H1 (cell line): ENCODE measurements around the gene LUM.

Experiments
- EZH2 ChIP-seq: fragments of 200-600 bp; sonication (generic); IDR thresholded peaks from 2 replicates; pipeline ENCODE4 v1.7.1; 2012; ENCODE audit warnings: low read depth, mild to moderate bottlenecking, moderate library complexity, low read length, inconsistent platforms; ENCODE audit not compliant: severe bottlenecking
- GTF2F1 ChIP-seq: IDR thresholded peaks from 2 replicates; pipeline ENCODE4 v1.6.1; 2012; ENCODE audit warnings: low read depth, low read length, improper control_type of control experiment, borderline replicate concordance
- JUN ChIP-seq: IDR thresholded peaks from 2 replicates; pipeline ENCODE4 v1.6.1; 2011; ENCODE audit warnings: low read depth, mild to moderate bottlenecking, improper control_type of control experiment, low read length
- PHF8 ChIP-seq: fragments of 200-600 bp; sonication (generic); conservative IDR thresholded peaks from 2 replicates; pipeline ENCODE4 v1.7.1; 2012; ENCODE audit warnings: low read depth, mild to moderate bottlenecking, inconsistent platforms, low read length, moderate library complexity
- POLR2AphosphoS5 ChIP-seq: IDR thresholded peaks from 2 replicates; pipeline ENCODE4 v1.6.1; 2011; ENCODE audit warnings: low read depth, low read length
- RXRA ChIP-seq: IDR thresholded peaks from 2 replicates; pipeline ENCODE4 v1.6.1; 2011; ENCODE audit warnings: low read depth, mild to moderate bottlenecking, low read length, moderate library complexity; ENCODE audit not compliant: insufficient read depth
- TF ChIP-seq, protein P1 (sequence below): IDR thresholded peaks from 2 replicates; pipeline ENCODE4 v1.6.1; 2012; ENCODE audit warnings: inconsistent platforms
- TF ChIP-seq, protein P2 (sequence below): IDR thresholded peaks from 2 replicates; pipeline ENCODE4 v1.6.1; 2011; ENCODE audit warnings: low read depth, mild to moderate bottlenecking, low read length; ENCODE audit not compliant: insufficient read depth
- TF ChIP-seq, protein P3 (sequence below), 3 experiments: IDR thresholded peaks; 1 replicate in 2 of 3; 2 replicates in 1 of 3; pipeline versions ENCODE4 v1.5.1 to v1.6.1; 2011; ENCODE audit warnings: low read length in 3 of 3, mild to moderate bottlenecking in 3 of 3, inconsistent platforms in 2 of 3, low read depth in 1 of 3, moderate library complexity in 1 of 3; ENCODE audit not compliant: insufficient read depth in 1 of 3; ENCODE audit errors: control extremely low read depth in 1 of 3

DNA sequence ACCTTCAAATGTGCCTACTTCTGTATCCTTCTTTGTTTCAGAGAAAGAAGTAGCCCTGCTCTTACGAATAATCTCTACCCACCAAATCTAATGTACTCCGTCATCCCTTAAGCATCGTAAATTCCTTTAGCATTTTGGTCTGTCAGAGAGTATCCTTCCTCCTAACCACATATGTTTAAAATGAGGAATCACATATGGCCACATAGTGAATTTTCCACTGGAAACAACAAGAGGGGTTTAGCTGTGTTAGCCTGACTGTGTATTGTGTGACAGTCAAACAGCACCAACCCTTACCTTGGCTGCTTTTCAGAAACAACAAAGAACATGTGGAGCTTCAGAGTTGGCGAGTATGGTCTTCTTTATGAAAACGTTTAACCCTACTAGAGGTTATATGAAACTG lies 5.5 kb downstream of the LUM start:
- TF ChIP-seq RXRA (no peak), POLR2AphosphoS5 (no peak), PHF8 (no peak), GTF2F1 (no peak), EZH2 (no peak), JUN (no peak)
- TF ChIP-seq, protein P1, sequence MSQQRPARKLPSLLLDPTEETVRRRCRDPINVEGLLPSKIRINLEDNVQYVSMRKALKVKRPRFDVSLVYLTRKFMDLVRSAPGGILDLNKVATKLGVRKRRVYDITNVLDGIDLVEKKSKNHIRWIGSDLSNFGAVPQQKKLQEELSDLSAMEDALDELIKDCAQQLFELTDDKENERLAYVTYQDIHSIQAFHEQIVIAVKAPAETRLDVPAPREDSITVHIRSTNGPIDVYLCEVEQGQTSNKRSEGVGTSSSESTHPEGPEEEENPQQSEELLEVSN, result no peak
- TF ChIP-seq, protein P2, sequence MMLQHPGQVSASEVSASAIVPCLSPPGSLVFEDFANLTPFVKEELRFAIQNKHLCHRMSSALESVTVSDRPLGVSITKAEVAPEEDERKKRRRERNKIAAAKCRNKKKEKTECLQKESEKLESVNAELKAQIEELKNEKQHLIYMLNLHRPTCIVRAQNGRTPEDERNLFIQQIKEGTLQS, result no peak
- TF ChIP-seq, protein P3, sequence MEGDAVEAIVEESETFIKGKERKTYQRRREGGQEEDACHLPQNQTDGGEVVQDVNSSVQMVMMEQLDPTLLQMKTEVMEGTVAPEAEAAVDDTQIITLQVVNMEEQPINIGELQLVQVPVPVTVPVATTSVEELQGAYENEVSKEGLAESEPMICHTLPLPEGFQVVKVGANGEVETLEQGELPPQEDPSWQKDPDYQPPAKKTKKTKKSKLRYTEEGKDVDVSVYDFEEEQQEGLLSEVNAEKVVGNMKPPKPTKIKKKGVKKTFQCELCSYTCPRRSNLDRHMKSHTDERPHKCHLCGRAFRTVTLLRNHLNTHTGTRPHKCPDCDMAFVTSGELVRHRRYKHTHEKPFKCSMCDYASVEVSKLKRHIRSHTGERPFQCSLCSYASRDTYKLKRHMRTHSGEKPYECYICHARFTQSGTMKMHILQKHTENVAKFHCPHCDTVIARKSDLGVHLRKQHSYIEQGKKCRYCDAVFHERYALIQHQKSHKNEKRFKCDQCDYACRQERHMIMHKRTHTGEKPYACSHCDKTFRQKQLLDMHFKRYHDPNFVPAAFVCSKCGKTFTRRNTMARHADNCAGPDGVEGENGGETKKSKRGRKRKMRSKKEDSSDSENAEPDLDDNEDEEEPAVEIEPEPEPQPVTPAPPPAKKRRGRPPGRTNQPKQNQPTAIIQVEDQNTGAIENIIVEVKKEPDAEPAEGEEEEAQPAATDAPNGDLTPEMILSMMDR (IDR thresholded peaks at IDR 0.05; ENCODE audit: control extremely low read depth in 1 of 3, insufficient read depth in 1 of 3, low read depth in 1 of 3, low read length in 3 of 3), result no peak
